SK-N-MC (cell line): Measurements from ENCODE around the gene SKIC2.

Source experiments
- EZH2 ChIP-seq: fragments of 200-600 bp; sonication (generic); IDR thresholded peaks from one replicate; pipeline ENCODE4 v1.6.1; 2017; ENCODE audit warnings: antibody characterized with exemption
- POLR2AphosphoS5 ChIP-seq: IDR thresholded peaks from 2 replicates; pipeline ENCODE4 v1.6.1; 2012; ENCODE audit warnings: mild to moderate bottlenecking, low read depth, low read length, borderline replicate concordance

GRCh38 chr6:31979238-31979898 lies 20.4 kb downstream of the SKIC2 start:
- TF ChIP-seq POLR2AphosphoS5 (no peak), EZH2 (no peak)
